Liver (tissue), 9 donors: ENCODE results near the gene NRM. TPM values are rescaled to one million over a fixed set of nuclear protein-coding genes. Genes with fewer than 3 reads are reported as not detected.

ENCODE experiments used
- DNase-seq: peaks from one replicate; pipeline ENCODE4 v3.0.0-alpha.2; 2017; ENCODE audit warnings: low spot score
- H3K27ac ChIP-seq, 2 donors: one replicate each; pipeline ENCODE4 v1.7.0; 2013; ENCODE audit warnings: inconsistent platforms in 2 of 2, low read length in 2 of 2, control low read depth in 1 of 2, low read depth in 1 of 2, mild to moderate bottlenecking in 1 of 2
- H3K27me3 ChIP-seq, 4 donors: one replicate each; pipeline versions ENCODE4 v1.6.1 to v1.7.0; 2013; ENCODE audit warnings: low read length in 3 of 4, inconsistent platforms in 1 of 4, mild to moderate bottlenecking in 1 of 4, moderate library complexity in 1 of 4; ENCODE audit not compliant: control insufficient read depth in 4 of 4, insufficient read depth in 4 of 4
- H3K36me3 ChIP-seq, 4 donors: one replicate each; pipeline versions ENCODE4 v1.6.1 to v1.7.0; 2013; ENCODE audit warnings: low read length in 3 of 4, mild to moderate bottlenecking in 3 of 4, low read depth in 1 of 4, moderate library complexity in 1 of 4; ENCODE audit not compliant: control insufficient read depth in 4 of 4, insufficient read depth in 3 of 4
- H3K4me1 ChIP-seq, 4 donors: one replicate each; pipeline versions ENCODE4 v1.6.1 to v1.7.0; 2013; ENCODE audit warnings: low read length in 3 of 4, mild to moderate bottlenecking in 3 of 4, moderate library complexity in 1 of 4; ENCODE audit not compliant: control insufficient read depth in 4 of 4, insufficient read depth in 4 of 4
- H3K4me3 ChIP-seq, 3 donors: one replicate each; pipeline versions ENCODE4 v1.6.1 to v1.7.0; 2013; ENCODE audit warnings: low read length in 3 of 3, control low read depth in 1 of 3, low read depth in 1 of 3, mild to moderate bottlenecking in 1 of 3
- H3K9ac ChIP-seq, 2 donors: one replicate each; pipeline ENCODE4 v1.7.0; 2013; ENCODE audit warnings: low read length in 2 of 2, mild to moderate bottlenecking in 2 of 2, moderate library complexity in 2 of 2, control low read depth in 1 of 2, low read depth in 1 of 2
- H3K9me3 ChIP-seq, 4 donors: one replicate each; pipeline versions ENCODE4 v1.6.1 to v1.7.0; 2013; ENCODE audit warnings: low read length in 3 of 4; ENCODE audit not compliant: control insufficient read depth in 4 of 4
- ATF3 ChIP-seq: IDR thresholded peaks from 2 replicates; pipeline ENCODE4 v1.6.1; 2016; ENCODE audit warnings: antibody characterized with exemption
- CTCF ChIP-seq: fragments of 150-350 bp; IDR thresholded peaks from 2 replicates; pipeline ENCODE4 v1.5.1; 2017; ENCODE audit warnings: improper control_type of control experiment, low read depth, low read length; ENCODE audit not compliant: missing input control
- EGR1 ChIP-seq, 2 donors: IDR thresholded peaks; 2 replicates each; pipeline ENCODE4 v1.6.1; 2016 to 2018; ENCODE audit warnings: antibody characterized with exemption in 2 of 2, low read depth in 2 of 2
- FOXA2 ChIP-seq: IDR thresholded peaks from 2 replicates; pipeline ENCODE4 v1.6.1; 2016; ENCODE audit warnings: antibody characterized with exemption
- GABPA ChIP-seq, 2 donors: IDR thresholded peaks in 1 of 2; conservative IDR thresholded peaks in 1 of 2; 2 replicates each; pipeline ENCODE4 v1.6.1; 2016; ENCODE audit warnings: antibody characterized with exemption in 2 of 2, mild to moderate bottlenecking in 1 of 2, moderate library complexity in 1 of 2
- HNF4A ChIP-seq, 2 donors: conservative IDR thresholded peaks; 2 replicates each; pipeline ENCODE4 v1.6.1; 2016; ENCODE audit warnings: antibody characterized with exemption in 2 of 2, mild to moderate bottlenecking in 2 of 2
- HNF4G ChIP-seq: IDR thresholded peaks from 2 replicates; pipeline ENCODE4 v1.6.1; 2016; ENCODE audit warnings: antibody characterized with exemption
- JUND ChIP-seq, 2 donors: IDR thresholded peaks; 2 replicates each; pipeline ENCODE4 v1.6.1; 2016; ENCODE audit warnings: antibody characterized with exemption in 2 of 2
- MAX ChIP-seq: IDR thresholded peaks from 2 replicates; pipeline ENCODE4 v1.6.1; 2016; ENCODE audit warnings: antibody characterized with exemption
- NR2F2 ChIP-seq: IDR thresholded peaks from 2 replicates; pipeline ENCODE4 v1.6.1; 2016; ENCODE audit warnings: antibody characterized with exemption
- RAD21 ChIP-seq, 2 donors: IDR thresholded peaks; 2 replicates each; pipeline ENCODE4 v1.6.1; 2016; ENCODE audit warnings: antibody characterized with exemption in 2 of 2, mild to moderate bottlenecking in 2 of 2
- REST ChIP-seq: IDR thresholded peaks from 2 replicates; pipeline ENCODE4 v1.6.1; 2016; ENCODE audit warnings: antibody characterized with exemption, mild to moderate bottlenecking
- SP1 ChIP-seq: IDR thresholded peaks from 2 replicates; pipeline ENCODE4 v1.6.1; 2018; ENCODE audit warnings: antibody characterized with exemption, mild to moderate bottlenecking
- TAF1 ChIP-seq: conservative IDR thresholded peaks from 2 replicates; pipeline ENCODE4 v1.6.1; 2016; ENCODE audit warnings: antibody characterized with exemption, mild to moderate bottlenecking
- YY1 ChIP-seq: IDR thresholded peaks from 2 replicates; pipeline ENCODE4 v1.6.1; 2016; ENCODE audit warnings: antibody characterized with exemption, mild to moderate bottlenecking
- ZBTB33 ChIP-seq: IDR thresholded peaks from 2 replicates; pipeline ENCODE4 v1.6.1; 2016; ENCODE audit warnings: antibody characterized with exemption
- WGBS: extraction: QIAGEN DNeasy Blood & Tissue Kit; methylation state at CpG from one replicate; pipeline ENCODE4 v1.1.7; 2013; 5-methylcytosine and 5-hydroxymethylcytosine counted together
- polyA plus RNA-seq, 2 donors: library from polyadenylated mRNA; stranded (reverse) in 1 of 2; unstranded in 1 of 2; fragments of 200-250 nt in 1 of 2; fragments of >200 nt in 1 of 2; fragmentation: Nextera tagmentation in 1 of 2; extraction: Ambion mirVana in 1 of 2; gene quantifications; one replicate each; pipeline versions ENCODE4 v1.2.1 to v1.2.3, GENCODE V29; 2013 to 2015
- total RNA-seq, 2 donors: library from RNA; depleted of rRNA; stranded (reverse); fragments of >200 nt; gene quantifications; one replicate each; pipeline ENCODE4 v1.2.3, GENCODE V29; 2014
- donor health status: healthy.
- donor health status: healthy.
- donor health status: healthy.
- donor health status: healthy.
- donor health status: healthy.

NRM gene
- total and polyA plus RNA-seq, 4 donors, result 0.59 to 3.3 (median 2.4) TPM

- Histone ChIP-seq H3K4me3 (no peak overlapping the region), H3K36me3 (peaks cover 5 to 22% (median 9%) of the 10 kb centered on the region in 4 donors), H3K27me3 (no peaks in the 10 kb centered on the region), H3K27ac (no peak overlapping the region), H3K4me1 (peaks cover 4 to 22% (median 16%) of the 10 kb centered on the region in 4 donors), H3K9me3 (no peaks in the 10 kb centered on the region), H3K9ac (no peak overlapping the region)
- no peak for DNase-seq
- no peak for TF ChIP-seq HNF4A (conservative IDR thresholded peaks at IDR 0.05)
- TF ChIP-seq HNF4G, result no peak
- TF ChIP-seq EGR1 (IDR thresholded peaks at IDR 0.05; ENCODE audit: low read depth in 2 of 2), result no peak
- no peak for TF ChIP-seq ATF3
- no peak for TF ChIP-seq NR2F2
- TF ChIP-seq YY1, result no peak
- TF ChIP-seq TAF1, result no peak
- no peak for TF ChIP-seq MAX
- no peak for TF ChIP-seq RAD21 (IDR thresholded peaks at IDR 0.05)
- TF ChIP-seq JUND (IDR thresholded peaks at IDR 0.05), result no peak
- no peak for TF ChIP-seq FOXA2
- TF ChIP-seq ZBTB33, result no peak
- no peak for TF ChIP-seq SP1
- TF ChIP-seq REST, result no peak
- no peak for TF ChIP-seq CTCF
- no peak for TF ChIP-seq GABPA (IDR thresholded peaks at IDR 0.05 in 1 of 2, conservative IDR thresholded peaks at IDR 0.05 in 1 of 2)
- 90% methylated on average over 4 of the region's 4 CpGs for WGBS
These were observed 13.0 kb upstream of the NRM start for GRCh38 chr6:30703821-30704220.

GRCh38 chr6:30703011-30703410 lies 12.2 kb upstream of the NRM start:
- Histone ChIP-seq H3K27ac (no peak overlapping the region), H3K9me3 (no peaks in the 10 kb centered on the region), H3K9ac (no peak overlapping the region), H3K4me3 (no peak overlapping the region), H3K4me1 (peaks cover 4 to 17% (median 14%) of the 10 kb centered on the region in 4 donors), H3K36me3 (peaks cover 5 to 22% (median 9%) of the 10 kb centered on the region in 4 donors), H3K27me3 (no peaks in the 10 kb centered on the region)
- 96% methylated on average over 10 of the region's 10 CpGs for WGBS
- no peak for DNase-seq
- TF ChIP-seq YY1, result no peak
- no peak for TF ChIP-seq HNF4G
- TF ChIP-seq ATF3, result no peak
- TF ChIP-seq NR2F2, result no peak
- TF ChIP-seq EGR1 (IDR thresholded peaks at IDR 0.05; ENCODE audit: low read depth in 2 of 2), result no peak
- no peak for TF ChIP-seq SP1
- TF ChIP-seq GABPA (IDR thresholded peaks at IDR 0.05 in 1 of 2, conservative IDR thresholded peaks at IDR 0.05 in 1 of 2), result no peak
